H9 (cell line): ENCODE results near the gene HS1BP3. TPM values are rescaled to one million over a fixed set of nuclear protein-coding genes. Genes with fewer than 3 reads are reported as not detected.

ENCODE experiments used
- DNase-seq: peaks from one replicate; pipeline ENCODE4 v3.0.0-alpha.2; 2017
- H2AFZ ChIP-seq: one replicate; pipeline ENCODE4 v1.6.1; 2013; ENCODE audit warnings: mild to moderate bottlenecking, low read length, control low read depth, moderate library complexity
- H2AK5ac ChIP-seq: 2 replicates; pipeline ENCODE4 v1.6.1; 2013; ENCODE audit warnings: low read length, control low read depth, mixed read lengths; ENCODE audit not compliant: insufficient read length
- H2BK120ac ChIP-seq: one replicate; pipeline ENCODE4 v1.6.1; 2013; ENCODE audit warnings: low read depth, mild to moderate bottlenecking, low read length, control low read depth, inconsistent platforms; ENCODE audit not compliant: poor library complexity, severe bottlenecking
- H2BK12ac ChIP-seq: 2 replicates; pipeline ENCODE4 v1.6.1; 2013; ENCODE audit warnings: low read length, control low read depth, mixed read lengths, low read depth; ENCODE audit not compliant: insufficient read length
- H2BK15ac ChIP-seq: 2 replicates; pipeline ENCODE4 v1.6.1; 2013; ENCODE audit warnings: low read depth, low read length, control low read depth
- H2BK20ac ChIP-seq: one replicate; pipeline ENCODE4 v1.6.1; 2013; ENCODE audit warnings: low read depth, mild to moderate bottlenecking, low read length, control low read depth, inconsistent platforms; ENCODE audit not compliant: poor library complexity, severe bottlenecking
- H2BK5ac ChIP-seq: 2 replicates; pipeline ENCODE4 v1.6.1; 2013; ENCODE audit warnings: low read length, control low read depth, mixed read lengths; ENCODE audit not compliant: insufficient read length
- H3K14ac ChIP-seq: 2 replicates; pipeline ENCODE4 v1.6.1; 2013; ENCODE audit warnings: low read length, control low read depth; ENCODE audit not compliant: insufficient read depth
- H3K18ac ChIP-seq: 2 replicates; pipeline ENCODE4 v1.6.1; 2013; ENCODE audit warnings: low read depth, mild to moderate bottlenecking, mixed read lengths, low read length, control low read depth; ENCODE audit not compliant: insufficient read length
- H3K23ac ChIP-seq: 2 replicates; pipeline ENCODE4 v1.6.1; 2013; ENCODE audit warnings: low read length, control low read depth, mixed read lengths, low read depth; ENCODE audit not compliant: insufficient read length
- H3K23me2 ChIP-seq: 2 replicates; pipeline ENCODE4 v1.6.1; 2013; ENCODE audit warnings: low read depth, mild to moderate bottlenecking, mixed read lengths, low read length, control low read depth; ENCODE audit not compliant: insufficient read length, poor library complexity, severe bottlenecking
- H3K27ac ChIP-seq: 2 replicates; pipeline ENCODE4 v1.5.1; 2013; ENCODE audit warnings: low read length, control low read depth, mixed read lengths, low read depth; ENCODE audit not compliant: insufficient read length
- H3K27me3 ChIP-seq: 2 replicates; pipeline ENCODE4 v1.6.1; 2013; ENCODE audit warnings: low read length, control low read depth, inconsistent platforms; ENCODE audit not compliant: insufficient read depth
- H3K4ac ChIP-seq: 2 replicates; pipeline ENCODE4 v1.6.1; 2013; ENCODE audit warnings: low read depth, mild to moderate bottlenecking, control low read depth, inconsistent platforms, low read length, moderate library complexity
- H3K4me1 ChIP-seq: 2 replicates; pipeline ENCODE4 v1.6.1; 2013; ENCODE audit warnings: low read length, control low read depth, inconsistent platforms; ENCODE audit not compliant: insufficient read depth
- H3K4me2 ChIP-seq: 2 replicates; pipeline ENCODE4 v1.6.1; 2013; ENCODE audit warnings: low read length, control low read depth, mixed read lengths; ENCODE audit not compliant: insufficient read length, insufficient read depth
- H3K56ac ChIP-seq: 2 replicates; pipeline ENCODE4 v1.6.1; 2013; ENCODE audit warnings: low read depth, mild to moderate bottlenecking, mixed read lengths, low read length, control low read depth; ENCODE audit not compliant: insufficient read length
- H3K79me1 ChIP-seq: 2 replicates; pipeline ENCODE4 v1.6.1; 2013; ENCODE audit warnings: low read depth, mild to moderate bottlenecking, moderate library complexity, low read length, control low read depth, inconsistent platforms; ENCODE audit not compliant: insufficient read depth, poor library complexity, severe bottlenecking
- H3K79me2 ChIP-seq: 2 replicates; pipeline ENCODE4 v1.6.1; 2013; ENCODE audit warnings: low read length, control low read depth, inconsistent platforms; ENCODE audit not compliant: insufficient read depth
- H3K9ac ChIP-seq: 2 replicates; pipeline ENCODE4 v1.6.1; 2013; ENCODE audit warnings: low read length, control low read depth, mixed read lengths; ENCODE audit not compliant: insufficient read length; ENCODE audit errors: extremely low read depth
- H3K9me3 ChIP-seq: one replicate; pipeline ENCODE4 v1.6.1; 2013; ENCODE audit warnings: low read depth, low read length, inconsistent platforms; ENCODE audit not compliant: control insufficient read depth
- H3T11ph ChIP-seq: one replicate; pipeline ENCODE4 v1.6.1; 2013; ENCODE audit warnings: mild to moderate bottlenecking, low read length, control low read depth, inconsistent platforms
- H4K20me1 ChIP-seq: one replicate; pipeline ENCODE4 v1.6.1; 2013; ENCODE audit not compliant: control insufficient read depth, insufficient read length, insufficient read depth
- H4K5ac ChIP-seq: 2 replicates; pipeline ENCODE4 v1.6.1; 2013; ENCODE audit warnings: low read depth, mild to moderate bottlenecking, mixed read lengths, low read length, control low read depth; ENCODE audit not compliant: insufficient read length
- H4K8ac ChIP-seq: replicated peaks from 2 replicates; pipeline ENCODE4 v1.6.1; 2013; ENCODE audit warnings: low read length, control low read depth, mixed read lengths, low read depth; ENCODE audit not compliant: insufficient read length
- H4K91ac ChIP-seq: 2 replicates; pipeline ENCODE4 v1.6.1; 2013; ENCODE audit warnings: low read depth, mild to moderate bottlenecking, moderate library complexity, mixed read lengths, low read length, control low read depth; ENCODE audit not compliant: insufficient read length
- H3K27ac Mint-ChIP-seq, 3 experiments: 2 replicates in 2 of 3; 3 replicates in 1 of 3; pipeline ENCODE4 v1.8.0; 2020 to 2021; ENCODE audit warnings: mixed read lengths in 3 of 3, mild to moderate bottlenecking in 1 of 3, moderate library complexity in 1 of 3
- H3K27me3 Mint-ChIP-seq: 2 replicates; pipeline ENCODE4 v1.8.0; 2021; ENCODE audit warnings: low read depth, mild to moderate bottlenecking, moderate library complexity, mixed read lengths
- H3K36me3 Mint-ChIP-seq, 3 experiments: 2 replicates in 2 of 3; 3 replicates in 1 of 3; pipeline ENCODE4 v1.8.0; 2020 to 2021; ENCODE audit warnings: low read depth in 3 of 3, mixed read lengths in 3 of 3; ENCODE audit not compliant: insufficient read depth in 1 of 3
- H3K4me1 Mint-ChIP-seq, 2 experiments: 2 replicates each; pipeline ENCODE4 v1.8.0; 2020; ENCODE audit warnings: mixed read lengths in 2 of 2
- H3K4me3 Mint-ChIP-seq, 2 experiments: 2 replicates in 1 of 2; 3 replicates in 1 of 2; pipeline ENCODE4 v1.8.0; 2020 to 2021; ENCODE audit warnings: mild to moderate bottlenecking in 2 of 2, mixed read lengths in 2 of 2, moderate library complexity in 1 of 2
- H3K9me3 Mint-ChIP-seq, 2 experiments: 2 replicates in 1 of 2; 3 replicates in 1 of 2; pipeline ENCODE4 v1.8.0; 2020; ENCODE audit warnings: mild to moderate bottlenecking in 2 of 2, mixed read lengths in 2 of 2, moderate library complexity in 1 of 2
- CTCF ChIP-seq: fragments of 200-600 bp; sonication (generic); conservative IDR thresholded peaks from 3 replicates; pipeline ENCODE4 v1.8.0; 2021; ENCODE audit warnings: antibody characterized with exemption, mild to moderate bottlenecking
- WGBS: extraction: QIAGEN DNeasy Blood & Tissue Kit; methylation state at CpG from one replicate; pipeline ENCODE4 v1.1.7; 2013; ENCODE audit warnings: missing lambda C conversion rate, low lambda C conversion rate, mixed read lengths; ENCODE audit not compliant: insufficient read length; ENCODE audit errors: extremely low coverage; 5-methylcytosine and 5-hydroxymethylcytosine counted together
- total RNA-seq: library from RNA; stranded (reverse); gene quantifications from 2 replicates; pipeline ENCODE4 v1.2.1, GENCODE V29; 2021

HS1BP3 gene
- total RNA-seq, 1 experiment from 2014 or later = 11.1 TPM

- Histone ChIP-seq H3K23ac (no peak overlapping the region), H3K9me3 (no peaks in the 10 kb centered on the region), H3K4me2 (no peak overlapping the region), H3K9ac (no peak overlapping the region), H3K79me1 (no peaks in the 10 kb centered on the region), H3K18ac (no peak overlapping the region), H3K79me2 (no peaks in the 10 kb centered on the region), H2BK120ac (no peak overlapping the region), H4K8ac (no peak overlapping the region), H2BK5ac (no peak overlapping the region), H4K20me1 (no peaks in the 10 kb centered on the region), H2BK12ac (no peak overlapping the region), H2BK20ac (no peak overlapping the region), H3K4me1 (no peaks in the 10 kb centered on the region; the same call in 1 of the 2 replicates), H2BK15ac (no peak overlapping the region), H3T11ph (no peak overlapping the region), H2AK5ac (no peak overlapping the region), H3K14ac (no peak overlapping the region), H3K23me2 (no peaks in the 10 kb centered on the region), H3K4ac (no peak overlapping the region), H3K27me3 (no peaks in the 10 kb centered on the region), H3K27ac (no peak overlapping the region), H4K5ac (no peak overlapping the region), H4K91ac (no peak overlapping the region), H2AFZ (no peak overlapping the region), H3K56ac (no peak overlapping the region)
- peaks cover 0 to 13% (median 2%) of the 10 kb centered on the region in 3 experiments; a peak in 3 of 7 replicates for H3K36me3 Mint-ChIP-seq
- no peaks in the 10 kb centered on the region; a peak in 1 of 5 replicates for H3K9me3 Mint-ChIP-seq
- no peak overlapping the region for H3K4me3 Mint-ChIP-seq
- DNase-seq = no peak
- TF ChIP-seq CTCF = no peak
- H3K4me1 Mint-ChIP-seq = peaks cover 17 to 18% of the 10 kb centered on the region in 2 experiments
- H3K27ac Mint-ChIP-seq = no peak overlapping the region
- H3K27me3 Mint-ChIP-seq = peaks cover 15% of the 10 kb centered on the region
- no CpG with 5 or more reads among the region's 14 CpGs for WGBS
These were observed 5.6 kb downstream of the HS1BP3 start for GRCh38 chr2:20645301-20645701.
